Glutamatergic neuron (in vitro differentiated cells): ENCODE data around the gene BID. TPM values are rescaled to one million over a fixed set of nuclear protein-coding genes. Genes with fewer than 3 reads are reported as not detected.

Source experiments
- DNase-seq: peaks from one replicate; pipeline ENCODE4 v3.0.0; 2022
- H3K27ac Mint-ChIP-seq: one replicate; pipeline ENCODE4 v1.8.0; 2020; ENCODE audit warnings: mild to moderate bottlenecking, mixed read lengths, inconsistent platforms; ENCODE audit not compliant: unreplicated experiment
- H3K27me3 Mint-ChIP-seq: one replicate; pipeline ENCODE4 v1.8.0; 2020; ENCODE audit warnings: mild to moderate bottlenecking, moderate library complexity, mixed read lengths, inconsistent platforms; ENCODE audit not compliant: unreplicated experiment
- H3K36me3 Mint-ChIP-seq: one replicate; pipeline ENCODE4 v1.8.0; 2020; ENCODE audit warnings: mild to moderate bottlenecking, mixed read lengths, inconsistent platforms; ENCODE audit not compliant: unreplicated experiment
- H3K4me1 Mint-ChIP-seq: one replicate; pipeline ENCODE4 v1.8.0; 2020; ENCODE audit warnings: mild to moderate bottlenecking, low read depth, mixed read lengths, inconsistent platforms; ENCODE audit not compliant: unreplicated experiment
- H3K4me3 Mint-ChIP-seq: one replicate; pipeline ENCODE4 v1.8.0; 2020; ENCODE audit warnings: mild to moderate bottlenecking, mixed read lengths, inconsistent platforms; ENCODE audit not compliant: unreplicated experiment
- H3K9me3 Mint-ChIP-seq: one replicate; pipeline ENCODE4 v1.8.0; 2020; ENCODE audit warnings: mild to moderate bottlenecking, moderate library complexity, mixed read lengths, inconsistent platforms; ENCODE audit not compliant: unreplicated experiment
- total RNA-seq: library from RNA; stranded (reverse); fragmentation: NEBNext Ultra II Directional; extraction: Animal tissue kit (Norgen Biotek cat#: 25700); gene quantifications from one replicate; pipeline ENCODE4 v1.2.1, GENCODE V29; 2021; ENCODE audit not compliant: unreplicated experiment
- TF ChIP-seq, protein P1 (sequence below): fragments of 200-600 bp; sonication (generic); IDR thresholded peaks from one replicate; pipeline ENCODE4 v1.5.0; 2021; ENCODE audit not compliant: partially characterized antibody, unreplicated experiment

The BID gene
- total RNA-seq, 1 donor from 2014 or later = 18.5 TPM

DNA sequence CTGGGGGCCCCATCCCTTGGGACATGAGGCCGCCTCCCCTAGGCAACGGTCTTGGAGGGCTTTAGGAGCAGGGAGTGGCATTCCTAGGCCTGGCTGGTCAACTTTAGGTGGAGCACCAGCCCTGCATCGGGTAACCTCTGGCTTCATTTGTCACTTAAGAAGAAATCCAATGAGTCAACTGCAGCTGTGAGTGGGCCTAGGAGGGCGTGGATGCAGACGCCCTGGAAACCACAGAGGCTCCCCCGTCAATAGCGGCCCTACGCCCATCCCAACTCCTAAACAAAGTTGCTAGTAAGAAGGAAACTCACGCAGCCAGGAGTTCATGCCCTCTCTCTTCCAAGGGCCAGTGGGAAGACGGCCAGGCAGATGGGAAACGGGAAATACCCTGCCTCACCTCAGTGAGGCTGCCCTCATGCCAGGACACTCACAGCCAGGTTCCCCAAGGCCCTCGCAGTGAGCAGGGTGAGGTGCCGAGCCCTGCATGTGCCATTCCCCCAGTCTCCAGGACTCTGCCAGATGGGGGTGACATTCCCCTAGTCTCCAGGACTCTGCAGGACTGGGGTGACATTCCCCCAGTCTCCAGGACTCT is 20.8 kb downstream of the BID start:
- H3K9me3 Mint-ChIP-seq = peaks cover 2% of the 10 kb centered on the region

DNA sequence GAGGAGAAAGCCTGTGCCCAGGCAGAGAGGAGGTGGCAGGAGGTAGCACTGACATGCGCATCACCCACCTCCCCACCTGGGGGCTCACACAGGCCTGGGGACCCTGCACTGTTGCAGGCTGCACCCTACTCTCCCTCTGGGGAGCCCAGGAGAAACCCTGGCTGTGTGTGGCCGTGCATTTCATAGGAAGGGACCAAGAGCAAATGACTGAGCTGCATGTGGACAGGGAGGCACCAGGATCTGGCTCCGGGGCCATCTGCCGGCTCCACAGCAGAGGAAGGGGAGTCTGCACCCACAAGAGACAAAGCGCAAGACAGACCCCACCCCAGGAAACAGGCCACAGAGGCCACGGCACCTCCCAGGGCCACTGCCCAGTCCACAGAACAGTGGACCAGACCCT is 22.7 kb downstream of the BID start:
- Mint-ChIP-seq H3K27ac (no peak overlapping the region), H3K4me3 (no peak overlapping the region)
- DNase-seq = no peak

More for the DNA sequence above, 20.8 kb downstream of the BID start:
- H3K36me3 Mint-ChIP-seq = no peaks in the 10 kb centered on the region
- no peaks in the 10 kb centered on the region for H3K4me1 Mint-ChIP-seq
- DNase-seq = no peak
- peaks cover 1% of the 10 kb centered on the region for H3K27me3 Mint-ChIP-seq
- H3K4me3 Mint-ChIP-seq = no peak overlapping the region
- H3K27ac Mint-ChIP-seq = no peak overlapping the region
- TF ChIP-seq, protein P1, sequence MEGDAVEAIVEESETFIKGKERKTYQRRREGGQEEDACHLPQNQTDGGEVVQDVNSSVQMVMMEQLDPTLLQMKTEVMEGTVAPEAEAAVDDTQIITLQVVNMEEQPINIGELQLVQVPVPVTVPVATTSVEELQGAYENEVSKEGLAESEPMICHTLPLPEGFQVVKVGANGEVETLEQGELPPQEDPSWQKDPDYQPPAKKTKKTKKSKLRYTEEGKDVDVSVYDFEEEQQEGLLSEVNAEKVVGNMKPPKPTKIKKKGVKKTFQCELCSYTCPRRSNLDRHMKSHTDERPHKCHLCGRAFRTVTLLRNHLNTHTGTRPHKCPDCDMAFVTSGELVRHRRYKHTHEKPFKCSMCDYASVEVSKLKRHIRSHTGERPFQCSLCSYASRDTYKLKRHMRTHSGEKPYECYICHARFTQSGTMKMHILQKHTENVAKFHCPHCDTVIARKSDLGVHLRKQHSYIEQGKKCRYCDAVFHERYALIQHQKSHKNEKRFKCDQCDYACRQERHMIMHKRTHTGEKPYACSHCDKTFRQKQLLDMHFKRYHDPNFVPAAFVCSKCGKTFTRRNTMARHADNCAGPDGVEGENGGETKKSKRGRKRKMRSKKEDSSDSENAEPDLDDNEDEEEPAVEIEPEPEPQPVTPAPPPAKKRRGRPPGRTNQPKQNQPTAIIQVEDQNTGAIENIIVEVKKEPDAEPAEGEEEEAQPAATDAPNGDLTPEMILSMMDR = no peak

DNA sequence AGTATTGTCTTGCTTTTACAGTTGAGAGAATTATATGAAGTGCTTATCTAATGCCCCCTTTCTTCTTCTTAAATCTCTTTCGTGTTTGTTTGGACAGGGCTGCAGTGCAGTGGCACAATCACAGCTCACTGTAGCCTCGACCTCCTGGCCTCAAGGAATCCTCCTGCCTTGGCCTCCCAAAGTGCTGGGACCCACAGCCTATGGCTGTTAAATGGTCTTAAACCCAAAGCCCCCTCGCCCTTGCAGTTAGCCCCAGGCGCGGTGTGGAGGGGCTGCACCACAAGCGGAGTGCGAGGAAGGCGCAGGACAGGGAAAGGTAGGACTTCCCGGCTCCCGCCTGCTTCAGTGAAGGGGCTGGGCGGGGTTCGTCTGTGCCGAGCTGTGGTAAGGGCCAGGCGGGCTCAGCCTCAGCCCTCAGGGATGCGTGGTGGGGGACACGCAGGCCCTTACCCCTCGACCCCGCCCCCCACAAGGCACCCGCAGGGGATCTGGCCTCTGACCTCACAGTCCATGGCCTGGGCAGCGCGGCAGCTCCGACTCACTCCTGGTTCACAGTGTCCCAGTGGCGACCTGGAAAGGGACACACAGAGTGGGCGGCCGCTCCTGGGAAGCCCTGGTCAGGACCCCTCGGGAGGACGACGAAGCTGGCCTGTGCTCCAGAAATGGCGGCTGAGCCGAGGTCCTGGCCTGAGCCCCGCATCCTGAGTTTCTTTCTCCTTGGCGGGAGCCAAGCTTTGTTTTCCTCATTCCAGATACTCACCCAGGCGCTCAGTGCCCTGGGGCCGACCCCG is 24.5 kb downstream of the BID start:
- Mint-ChIP-seq H3K27me3 (peaks cover 2% of the 10 kb centered on the region), H3K4me1 (no peaks in the 10 kb centered on the region), H3K27ac (no peak overlapping the region), H3K9me3 (no peaks in the 10 kb centered on the region), H3K4me3 (no peak overlapping the region), H3K36me3 (no peaks in the 10 kb centered on the region)
- no peak for DNase-seq
- TF ChIP-seq, protein P1 = no peak

More for the DNA sequence above, 22.7 kb downstream of the BID start:
- Mint-ChIP-seq H3K4me1 (no peaks in the 10 kb centered on the region), H3K36me3 (no peaks in the 10 kb centered on the region), H3K9me3 (peaks cover 2% of the 10 kb centered on the region), H3K27me3 (peaks cover 1% of the 10 kb centered on the region)
- TF ChIP-seq, protein P1 = no peak

DNA sequence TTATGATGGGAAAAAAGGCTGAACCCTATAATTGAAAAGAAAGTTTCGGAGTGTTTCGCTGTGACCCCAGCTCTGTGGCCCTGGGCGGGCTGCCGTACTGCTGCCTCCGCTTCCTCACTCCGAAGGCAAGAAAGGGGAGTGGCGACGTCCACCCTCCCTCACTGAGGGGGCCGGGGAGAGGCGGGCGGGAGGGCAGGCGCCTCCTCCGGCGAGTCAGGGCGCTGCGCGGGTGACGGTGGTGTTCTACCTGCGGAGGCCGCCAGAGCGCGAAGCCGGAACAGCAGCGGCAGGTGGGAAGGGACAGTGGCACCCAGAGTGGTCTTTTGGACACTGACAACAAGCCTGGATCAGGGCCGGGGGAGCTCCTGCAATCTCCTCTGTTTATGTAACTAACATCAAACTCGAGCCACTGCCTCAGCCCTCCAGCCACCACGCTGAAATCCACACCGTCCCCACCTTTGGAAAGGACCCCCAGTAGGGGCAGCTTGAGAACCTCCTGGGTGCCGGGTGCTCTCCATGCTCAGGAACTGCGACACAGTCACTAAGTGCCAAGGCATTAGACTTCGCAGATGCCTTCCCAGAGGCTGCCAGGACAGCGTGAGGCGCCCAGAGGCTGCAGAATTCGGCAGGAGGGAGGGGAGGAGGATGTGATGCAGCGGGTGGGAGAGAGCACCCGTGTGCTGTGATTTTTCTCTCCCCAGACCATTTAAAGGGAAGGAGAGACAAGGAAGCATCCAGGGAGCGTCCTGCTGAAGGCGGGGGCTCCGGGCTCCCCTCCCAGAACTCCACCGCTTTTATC is 25.5 kb downstream of the BID start:
- TF ChIP-seq, protein P1 = peak; percentile 50
- no peak overlapping the region for H3K27ac Mint-ChIP-seq
- no peak overlapping the region for H3K4me3 Mint-ChIP-seq
- DNase-seq = peak; percentile 56
- H3K9me3 Mint-ChIP-seq = no peaks in the 10 kb centered on the region
- peaks cover 3% of the 10 kb centered on the region for H3K27me3 Mint-ChIP-seq
- H3K36me3 Mint-ChIP-seq = no peaks in the 10 kb centered on the region
- H3K4me1 Mint-ChIP-seq = peaks cover 2% of the 10 kb centered on the region
